22Rv1 (cell line): ENCODE data around the gene ABHD5.

Experiments used
- H3K27ac ChIP-seq: fragments of 450-650 bp; 2 replicates; pipeline ENCODE4 v1.5.1; 2017
- CTCF ChIP-seq: fragments of 450-650 bp; IDR thresholded peaks from 2 replicates; pipeline ENCODE4 v1.5.1; 2017; ENCODE audit warnings: mild to moderate bottlenecking
- ZFX ChIP-seq: fragments of 450-650 bp; IDR thresholded peaks from 2 replicates; pipeline ENCODE4 v1.6.1; 2017; ENCODE audit warnings: antibody characterized with exemption, borderline replicate concordance

The ABHD5 gene

GRCh38 chr3:43782541-43782940 lies 91.8 kb downstream of the ABHD5 start:
- no peak overlapping the region for H3K27ac ChIP-seq
- TF ChIP-seq ZFX (no peak), CTCF (no peak)
